ENCODE measurements around the gene ATP1A4.
"Not testable (repeated sequence)": the region's sequence is repeated elsewhere in the genome, so short reads cannot be mapped to it uniquely, and the experiment has no call there.

The ATP1A4 gene

DNA sequence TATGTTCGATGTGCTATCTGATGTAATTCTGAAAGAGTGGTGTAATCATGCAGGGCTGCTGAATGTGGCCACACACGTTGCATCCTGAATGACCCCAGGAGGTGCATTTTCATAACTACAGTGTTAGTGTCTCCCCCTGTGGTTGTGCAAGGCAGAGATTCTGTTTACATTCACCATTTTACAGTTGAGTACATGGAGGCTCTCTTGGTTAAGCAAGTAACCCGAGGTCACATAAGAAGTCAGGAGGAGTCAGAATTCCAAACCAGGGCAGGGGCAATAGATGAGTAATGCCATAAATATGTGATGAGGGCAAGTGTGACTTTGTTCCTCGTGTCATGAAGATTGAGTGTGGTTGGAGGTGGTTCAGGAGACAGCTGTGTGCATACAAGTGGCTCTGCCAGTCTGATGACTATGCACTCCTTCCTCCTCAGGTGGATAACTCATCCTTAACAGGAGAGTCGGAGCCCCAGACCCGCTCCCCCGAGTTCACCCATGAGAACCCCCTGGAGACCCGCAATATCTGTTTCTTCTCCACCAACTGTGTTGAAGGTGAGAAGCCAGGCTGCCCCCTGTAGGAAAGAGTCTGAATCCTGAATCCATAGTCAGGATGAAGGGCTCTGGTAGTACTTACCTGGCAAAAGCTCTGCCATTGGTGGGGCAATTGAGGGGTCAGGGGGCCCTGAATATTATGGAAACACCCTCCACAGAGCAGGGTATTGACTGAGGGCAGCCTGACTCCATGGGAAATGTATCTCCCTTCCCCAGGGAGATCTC lies 26.5 kb upstream of the ATP1A4 start:
- no peak for DNase-seq

DNA sequence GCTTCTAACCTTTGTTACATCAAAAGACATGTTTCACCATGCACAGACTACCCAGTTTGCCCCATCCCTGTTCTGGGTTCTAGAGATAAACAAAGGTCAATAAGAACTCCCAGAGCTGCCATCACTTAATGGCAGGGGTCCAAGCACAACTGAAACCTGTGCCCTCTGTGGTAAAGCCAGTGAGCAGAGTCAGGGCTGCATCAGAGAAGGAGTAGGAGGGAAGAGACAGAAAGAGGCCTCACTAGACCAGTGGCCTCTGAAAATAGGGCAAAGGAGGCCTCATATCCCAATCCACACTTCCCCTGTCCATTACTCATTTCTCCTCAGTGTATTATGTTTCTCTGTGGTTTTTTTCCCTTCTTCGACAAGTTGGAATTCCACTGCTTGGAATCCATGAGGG lies 25.7 kb upstream of the ATP1A4 start:
- DNase-seq, result no peak

DNA sequence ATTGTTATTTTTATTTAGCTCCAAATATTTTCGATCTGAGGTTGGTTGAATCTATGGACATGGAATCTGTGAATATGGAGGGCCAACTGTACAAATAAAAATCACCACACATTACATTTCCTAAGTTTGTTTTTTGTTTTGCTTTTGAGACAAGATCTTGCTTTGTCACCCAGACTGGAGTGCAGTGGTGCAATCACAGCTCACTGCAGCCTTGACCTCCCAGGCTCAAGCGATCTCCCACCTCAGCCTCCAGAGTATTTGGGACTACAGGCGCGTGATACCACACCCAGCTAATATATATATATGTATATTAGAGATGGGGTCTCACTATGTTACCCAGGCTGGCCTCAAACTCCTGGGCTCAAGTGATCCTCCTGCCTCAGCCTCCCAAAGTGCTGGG lies 25.1 kb upstream of the ATP1A4 start:
- not testable (repeated sequence) for DNase-seq

DNA sequence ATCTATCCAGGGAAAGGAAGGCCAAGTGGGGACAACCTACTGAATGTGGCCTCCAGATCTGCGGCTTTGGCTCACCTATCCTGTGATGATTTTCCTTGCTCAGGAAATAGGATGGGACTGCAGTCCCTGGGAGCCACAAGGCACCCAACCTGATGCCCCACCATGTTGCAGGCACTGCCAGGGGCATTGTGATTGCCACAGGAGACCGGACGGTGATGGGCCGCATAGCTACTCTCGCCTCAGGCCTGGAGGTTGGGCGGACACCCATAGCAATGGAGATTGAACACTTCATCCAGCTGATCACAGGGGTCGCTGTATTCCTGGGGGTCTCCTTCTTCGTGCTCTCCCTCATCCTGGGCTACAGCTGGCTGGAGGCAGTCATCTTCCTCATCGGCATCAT lies 24.0 kb upstream of the ATP1A4 start:
- DNase-seq, result no peak

DNA sequence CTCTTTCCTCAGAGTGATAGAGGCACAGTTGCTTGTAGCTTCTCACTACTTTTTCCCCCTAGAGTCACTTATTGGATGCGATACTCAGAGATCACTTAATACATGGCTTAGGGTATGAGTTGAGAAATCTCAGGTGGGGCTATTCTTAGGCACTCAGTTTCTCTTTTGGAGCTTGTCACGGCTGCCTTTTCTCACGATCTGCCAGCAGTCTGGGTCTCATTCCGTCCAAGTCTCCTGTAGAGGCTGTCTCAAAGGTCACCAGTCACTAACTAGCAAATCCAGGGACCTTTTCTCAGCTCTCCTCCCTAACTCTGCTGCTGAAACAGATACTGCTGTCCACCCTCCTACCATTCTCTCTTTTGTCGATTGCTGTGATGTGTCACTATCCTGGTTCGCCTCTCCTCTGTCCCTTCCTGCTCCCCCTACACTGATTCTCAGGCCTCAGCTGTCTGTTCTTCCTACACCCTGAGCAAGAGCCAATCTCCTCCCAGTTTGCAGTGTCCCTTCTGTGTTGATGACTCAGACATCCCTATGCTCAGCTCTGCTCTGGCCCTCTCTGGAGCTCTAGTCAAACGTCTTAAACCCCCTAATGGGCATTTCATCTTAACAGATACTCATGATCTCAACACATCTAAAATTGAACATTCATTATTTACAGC lies 23.4 kb upstream of the ATP1A4 start:
- DNase-seq, result no peak

DNA sequence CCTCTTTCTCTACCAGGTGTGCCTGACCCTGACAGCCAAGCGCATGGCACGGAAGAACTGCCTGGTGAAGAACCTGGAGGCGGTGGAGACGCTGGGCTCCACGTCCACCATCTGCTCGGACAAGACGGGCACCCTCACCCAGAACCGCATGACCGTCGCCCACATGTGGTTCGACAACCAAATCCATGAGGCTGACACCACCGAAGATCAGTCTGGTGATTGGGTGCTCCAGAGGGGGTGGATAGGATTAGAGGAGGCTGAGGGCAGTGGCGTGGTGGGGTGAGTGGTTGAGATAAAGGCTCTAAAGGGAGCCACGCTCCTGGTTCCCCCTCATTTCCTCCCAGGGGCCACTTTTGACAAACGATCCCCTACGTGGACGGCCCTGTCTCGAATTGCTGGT lies 22.8 kb upstream of the ATP1A4 start:
- no peak for DNase-seq

DNA sequence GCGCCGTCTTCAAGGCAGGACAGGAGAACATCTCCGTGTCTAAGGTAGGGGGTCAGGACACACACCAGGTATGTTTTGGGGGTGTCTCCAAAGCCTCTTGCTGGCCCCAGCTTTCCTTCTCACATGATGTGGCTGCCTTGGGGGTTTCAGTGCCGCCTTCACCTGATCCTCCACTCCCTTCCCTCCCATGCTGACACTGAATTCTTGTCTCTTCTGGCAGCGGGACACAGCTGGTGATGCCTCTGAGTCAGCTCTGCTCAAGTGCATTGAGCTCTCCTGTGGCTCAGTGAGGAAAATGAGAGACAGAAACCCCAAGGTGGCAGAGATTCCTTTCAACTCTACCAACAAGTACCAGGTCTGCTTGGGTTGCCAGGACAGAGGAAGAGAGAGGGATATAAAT lies 22.4 kb upstream of the ATP1A4 start:
- no peak for DNase-seq

DNA sequence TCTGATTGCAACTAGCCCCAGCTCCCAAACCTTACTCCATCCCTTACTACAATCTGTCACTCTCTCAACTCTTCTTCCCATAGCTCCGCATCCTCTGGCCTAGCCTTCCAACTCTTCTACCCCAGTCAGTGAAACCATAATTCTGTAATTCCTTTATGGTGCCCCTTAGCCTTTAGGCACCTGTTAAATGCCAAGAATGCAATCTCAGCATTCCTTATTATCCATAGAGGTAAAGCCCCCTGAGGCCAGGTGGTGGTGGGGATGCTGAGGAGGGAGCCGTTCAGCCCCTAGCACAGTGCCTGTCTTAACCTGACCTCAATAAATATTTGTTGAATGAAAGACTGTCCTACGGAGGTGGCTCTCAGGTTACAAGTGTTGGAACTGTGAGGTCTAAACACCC lies 21.8 kb upstream of the ATP1A4 start:
- no peak for DNase-seq

DNA sequence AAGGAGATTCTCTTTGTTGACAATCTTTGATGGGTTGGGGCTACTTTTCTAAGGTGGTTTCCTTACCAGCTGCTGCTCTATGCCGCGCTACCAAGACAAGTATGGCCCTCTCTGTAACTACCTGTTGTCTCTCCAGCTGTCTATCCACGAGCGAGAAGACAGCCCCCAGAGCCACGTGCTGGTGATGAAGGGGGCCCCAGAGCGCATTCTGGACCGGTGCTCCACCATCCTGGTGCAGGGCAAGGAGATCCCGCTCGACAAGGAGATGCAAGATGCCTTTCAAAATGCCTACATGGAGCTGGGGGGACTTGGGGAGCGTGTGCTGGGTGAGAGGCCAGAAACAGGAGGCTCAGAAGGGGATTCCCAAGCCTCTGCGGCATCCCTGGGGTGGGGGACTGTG lies 21.4 kb upstream of the ATP1A4 start:
- DNase-seq, result no peak

DNA sequence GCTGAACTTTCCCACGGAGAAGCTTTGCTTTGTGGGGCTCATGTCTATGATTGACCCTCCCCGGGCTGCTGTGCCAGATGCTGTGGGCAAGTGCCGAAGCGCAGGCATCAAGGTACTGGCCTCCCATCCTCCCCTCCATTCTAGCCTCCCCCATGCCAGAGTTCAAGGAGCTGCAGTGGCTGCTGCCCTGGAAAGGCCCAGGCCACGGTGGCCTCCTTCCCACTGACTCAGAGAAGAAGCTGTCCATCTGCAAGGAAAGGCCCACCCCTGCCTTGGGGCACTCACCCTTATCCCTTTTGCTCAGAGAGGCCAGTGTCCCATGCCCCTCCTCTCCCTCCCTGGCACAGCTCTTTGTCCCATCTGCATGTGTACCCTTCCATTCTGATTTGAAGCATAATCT lies 20.9 kb upstream of the ATP1A4 start:
- DNase-seq, result no peak

DNA sequence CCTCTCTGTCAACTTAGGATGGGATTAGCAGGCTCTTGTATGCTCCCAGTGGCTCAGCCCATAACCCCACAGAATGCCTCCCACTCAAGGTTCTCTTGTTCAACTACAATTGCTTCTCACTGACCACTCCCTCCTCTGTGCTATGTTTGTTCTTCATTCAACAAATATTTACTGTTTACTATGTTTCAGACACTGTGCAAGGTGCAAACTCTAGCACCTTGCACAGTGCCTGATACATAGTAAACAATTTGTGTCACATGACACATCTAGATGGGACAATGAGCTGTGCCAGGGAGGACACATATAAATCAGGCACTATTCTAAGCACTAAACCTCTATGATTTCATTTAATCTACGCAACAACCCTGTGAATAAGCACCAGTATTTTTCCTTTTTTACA lies 20.5 kb upstream of the ATP1A4 start:
- no peak for DNase-seq

DNA sequence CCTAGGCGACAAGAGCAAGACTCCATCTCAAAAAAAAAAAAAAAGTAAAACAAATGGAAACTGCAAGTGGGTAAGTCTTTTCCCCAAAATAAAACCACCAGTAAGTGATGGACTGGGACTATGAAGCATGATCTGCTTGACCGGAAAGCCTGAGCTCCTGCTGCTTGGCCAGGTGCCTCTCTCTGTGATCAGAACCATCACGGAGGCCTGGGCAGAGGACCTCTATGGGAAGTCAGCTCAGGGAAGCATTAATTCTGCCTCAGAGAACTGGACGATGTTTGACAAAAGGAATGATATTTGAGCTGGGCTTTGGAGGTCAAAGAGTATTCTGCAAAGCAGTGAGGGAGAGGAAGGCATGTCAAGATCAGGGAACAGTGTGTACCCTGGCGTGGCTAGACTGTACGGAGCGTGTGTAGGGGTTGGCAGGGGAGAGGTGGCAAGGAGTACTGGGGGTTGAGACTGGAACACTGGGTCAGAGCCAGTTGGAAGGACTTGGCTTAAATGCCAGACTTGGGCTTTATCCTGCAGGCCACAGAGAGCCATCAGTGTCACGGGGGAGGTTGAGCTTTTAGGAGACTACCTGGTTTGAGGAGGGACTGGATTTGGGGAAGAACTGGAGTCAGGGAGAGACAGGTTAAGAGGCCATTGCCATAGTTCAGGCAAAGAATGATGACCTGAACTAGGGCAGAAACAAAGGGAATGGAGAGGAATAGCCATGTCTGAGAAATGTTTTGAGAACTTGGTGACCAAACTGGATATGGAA lies 19.4 kb upstream of the ATP1A4 start:
- DNase-seq, result no peak

DNA sequence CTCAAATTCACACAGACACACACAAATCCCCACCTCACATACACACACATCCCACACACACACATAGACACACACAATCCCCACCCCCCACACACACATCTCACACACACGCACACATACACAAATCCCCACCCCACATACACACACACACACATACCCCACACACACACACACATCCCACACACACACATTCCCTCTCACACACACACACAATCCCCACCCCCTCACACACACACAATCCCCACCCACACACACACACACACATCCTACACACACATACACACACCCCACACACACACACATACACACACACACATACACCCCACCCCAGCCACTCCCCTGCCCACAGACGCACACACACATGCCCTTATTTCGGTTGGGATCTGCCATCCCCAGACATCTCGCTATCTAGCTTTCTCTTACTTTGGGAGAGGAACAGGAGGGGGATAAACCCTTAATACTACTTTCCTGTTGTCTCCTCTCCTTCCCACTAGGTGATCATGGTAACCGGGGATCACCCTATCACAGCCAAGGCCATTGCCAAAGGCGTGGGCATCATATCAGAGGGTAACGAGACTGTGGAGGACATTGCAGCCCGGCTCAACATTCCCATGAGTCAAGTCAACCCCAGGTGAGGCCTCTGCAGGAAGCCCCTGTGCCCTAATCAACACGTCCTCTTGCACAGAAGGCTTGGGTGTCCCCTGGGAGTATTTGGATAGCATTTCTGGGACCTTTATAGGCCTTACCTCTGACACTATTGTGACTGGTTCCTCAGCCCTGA lies 17.2 kb upstream of the ATP1A4 start:
- no peak for DNase-seq

DNA sequence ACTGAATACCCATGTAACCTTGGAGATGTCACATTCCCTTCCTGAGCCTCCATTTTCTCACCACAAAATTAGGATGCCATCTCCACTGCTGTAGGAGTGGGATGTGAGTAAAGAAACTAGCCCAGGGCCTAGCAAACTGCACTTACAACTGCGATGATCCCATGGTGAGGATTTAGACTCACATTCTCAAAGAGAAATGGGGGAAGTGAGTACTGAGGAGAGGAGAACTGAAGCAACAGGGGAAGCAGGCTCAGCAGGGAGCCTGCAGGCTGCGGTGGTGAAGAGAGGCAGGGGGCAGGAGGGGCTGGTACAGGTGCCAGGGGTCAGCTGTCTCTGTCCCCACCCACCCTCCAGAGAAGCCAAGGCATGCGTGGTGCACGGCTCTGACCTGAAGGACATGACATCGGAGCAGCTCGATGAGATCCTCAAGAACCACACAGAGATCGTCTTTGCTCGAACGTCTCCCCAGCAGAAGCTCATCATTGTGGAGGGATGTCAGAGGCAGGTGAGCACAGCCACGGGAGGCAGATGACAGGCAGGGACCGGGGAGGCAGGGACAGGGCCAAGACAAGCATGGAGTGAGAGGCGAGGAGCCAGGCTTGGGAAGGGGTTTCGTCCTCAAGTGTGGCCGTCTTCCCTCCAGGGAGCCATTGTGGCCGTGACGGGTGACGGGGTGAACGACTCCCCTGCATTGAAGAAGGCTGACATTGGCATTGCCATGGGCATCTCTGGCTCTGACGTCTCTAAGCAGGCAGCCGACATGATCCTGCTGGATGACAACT lies 16.4 kb upstream of the ATP1A4 start:
- DNase-seq, result no peak

DNA sequence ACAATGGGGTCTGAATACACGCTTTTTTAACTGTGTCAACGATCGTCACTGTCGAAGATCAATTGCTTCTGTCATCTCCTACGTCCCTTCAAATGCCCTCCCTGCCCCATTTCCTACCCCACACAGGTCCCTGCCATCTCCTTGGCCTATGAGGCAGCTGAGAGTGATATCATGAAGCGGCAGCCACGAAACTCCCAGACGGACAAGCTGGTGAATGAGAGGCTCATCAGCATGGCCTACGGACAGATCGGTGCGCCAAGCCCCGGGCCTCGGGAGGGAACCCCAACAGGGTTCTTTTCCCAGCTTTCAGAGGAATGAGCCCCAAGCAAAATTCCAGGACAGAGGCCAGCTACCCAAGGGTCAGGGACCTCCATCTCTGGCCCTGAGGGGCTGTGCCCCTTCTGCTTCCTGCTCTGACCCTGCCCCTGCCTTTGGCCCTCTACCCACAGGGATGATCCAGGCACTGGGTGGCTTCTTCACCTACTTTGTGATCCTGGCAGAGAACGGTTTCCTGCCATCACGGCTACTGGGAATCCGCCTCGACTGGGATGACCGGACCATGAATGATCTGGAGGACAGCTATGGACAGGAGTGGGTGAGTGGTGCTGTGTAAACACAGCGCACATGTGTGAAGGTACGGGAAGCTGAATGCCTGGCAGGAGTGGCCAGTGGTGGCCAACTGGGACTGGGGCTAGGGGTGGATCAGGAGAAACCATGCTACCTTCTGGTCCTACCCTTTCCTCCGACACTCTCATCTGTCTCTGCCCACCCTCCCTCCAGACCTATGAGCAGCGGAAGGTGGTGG lies 15.1 kb upstream of the ATP1A4 start:
- no peak for DNase-seq

DNA sequence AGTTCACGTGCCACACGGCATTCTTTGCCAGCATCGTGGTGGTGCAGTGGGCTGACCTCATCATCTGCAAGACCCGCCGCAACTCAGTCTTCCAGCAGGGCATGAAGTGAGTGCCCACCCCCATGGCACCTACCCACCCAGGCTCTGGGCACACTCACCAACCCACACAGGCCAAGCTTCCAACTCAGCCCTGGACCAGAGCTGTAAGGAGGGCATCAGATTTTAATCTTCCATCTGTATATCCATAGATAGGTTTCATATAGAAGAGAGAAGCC lies 14.5 kb upstream of the ATP1A4 start:
- no peak for DNase-seq

DNA sequence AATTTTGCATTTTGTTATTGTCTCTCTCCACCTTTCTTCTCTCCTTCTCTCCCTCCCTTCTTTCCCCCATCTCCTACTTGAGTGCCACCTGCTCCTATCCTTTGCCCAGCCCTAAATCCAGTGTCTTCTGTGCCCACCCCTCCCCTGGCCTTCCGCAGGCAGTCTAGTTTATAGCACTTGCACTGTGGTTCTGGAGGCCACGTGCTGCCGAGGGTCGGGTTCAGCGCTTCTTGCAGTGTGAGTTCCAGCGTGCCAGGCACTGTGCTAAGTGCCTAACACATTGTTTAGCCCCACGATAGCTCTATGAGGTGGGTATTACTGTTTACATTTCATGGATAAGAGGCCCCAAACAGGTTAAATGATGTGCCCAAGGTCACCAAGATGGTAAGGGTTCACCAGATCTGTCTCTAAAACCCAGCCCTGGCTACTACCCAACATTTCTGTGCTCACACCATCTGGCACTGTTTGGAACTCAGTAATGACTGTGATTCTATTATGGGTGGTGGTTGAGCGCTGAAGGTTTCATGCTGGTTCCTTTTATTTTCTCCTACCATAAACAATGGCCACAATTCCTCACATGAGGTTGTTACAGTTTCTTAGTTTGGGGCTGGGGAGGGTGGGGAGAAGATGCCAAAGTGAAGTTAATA lies 14.1 kb upstream of the ATP1A4 start:
- DNase-seq, result no peak

DNA sequence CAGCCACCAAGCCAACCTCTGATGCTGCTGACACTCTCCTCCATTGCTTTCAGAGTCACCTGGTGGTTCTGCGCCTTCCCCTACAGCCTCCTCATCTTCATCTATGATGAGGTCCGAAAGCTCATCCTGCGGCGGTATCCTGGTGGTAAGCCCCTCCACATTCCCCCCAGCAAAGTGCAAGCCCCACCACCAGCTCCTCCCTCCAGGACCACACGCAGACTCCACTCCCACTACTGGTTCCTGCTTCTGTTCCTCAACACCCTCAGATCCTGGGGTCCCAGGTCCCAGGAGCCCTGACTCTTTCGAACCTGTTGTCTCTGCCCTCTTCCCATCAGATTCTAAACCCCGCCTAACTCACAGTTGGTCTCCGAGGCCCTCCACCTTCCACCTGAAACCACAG lies 11.6 kb upstream of the ATP1A4 start:
- DNase-seq, result no peak

DNA sequence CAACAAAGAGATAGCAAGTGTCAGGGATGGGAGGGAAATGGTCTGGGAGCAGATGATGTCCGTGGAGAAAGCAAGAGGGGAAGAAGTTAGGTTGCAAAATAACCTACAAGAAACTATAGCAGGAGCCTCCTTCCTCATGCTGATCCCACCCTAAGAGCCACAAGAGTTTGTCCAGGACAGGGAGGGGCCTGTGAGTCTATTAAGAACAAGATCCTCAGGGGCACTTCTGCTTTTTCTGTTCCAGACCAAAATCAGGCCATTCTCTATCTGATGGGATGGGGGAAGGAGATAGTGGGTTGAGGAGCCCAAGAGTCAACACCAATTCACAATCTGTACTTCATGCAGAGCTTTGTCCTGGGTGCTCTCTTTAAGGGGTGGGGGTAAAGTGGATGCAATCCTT lies 7.7 kb upstream of the ATP1A4 start:
- no peak for DNase-seq

DNA sequence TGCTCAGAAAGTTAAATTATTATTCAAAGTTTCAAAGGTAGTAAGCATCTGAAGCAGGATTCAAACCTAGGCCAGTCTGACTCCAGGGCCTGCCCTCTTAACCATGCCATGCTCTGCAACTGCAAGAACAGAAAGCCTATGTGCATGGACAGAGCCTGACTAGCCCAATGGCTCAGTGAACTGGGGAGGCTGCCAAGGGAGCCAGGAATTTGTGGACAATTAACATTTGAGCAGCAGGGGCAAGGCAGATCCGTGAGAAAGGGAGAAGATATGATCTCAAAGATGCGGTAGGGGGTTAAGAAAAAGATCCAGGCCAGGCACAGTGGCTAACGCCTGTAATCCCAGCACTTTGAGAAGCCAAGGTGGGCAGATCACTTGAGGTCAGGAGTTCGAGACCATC lies 6.5 kb upstream of the ATP1A4 start:
- no peak for DNase-seq

DNA sequence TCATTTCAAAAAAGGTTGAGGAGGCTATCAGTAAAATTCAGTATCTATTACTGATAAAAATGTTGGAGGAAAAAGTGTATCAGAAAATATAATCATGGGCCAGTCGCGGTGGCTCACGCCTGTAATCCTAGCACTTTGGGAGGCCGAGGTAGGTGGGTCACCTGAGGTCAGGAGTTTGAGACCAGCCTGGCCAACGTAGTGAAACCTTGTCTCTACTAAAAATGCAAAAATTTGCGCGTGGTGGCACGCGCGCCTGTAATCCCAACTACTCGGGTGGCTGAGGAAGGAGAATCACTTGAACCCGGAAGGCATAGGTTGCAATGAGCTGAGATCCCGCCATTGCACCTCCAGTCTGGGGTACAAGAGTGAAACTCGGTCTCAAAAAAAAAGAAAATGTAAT lies 5.3 kb upstream of the ATP1A4 start:
- DNase-seq, result no peak

All from activated CD4-positive, alpha-beta T cell treated with anti-CD3 and anti-CD28 coated beads, Interleukin-10, Interleukin-2, amounts not matched to agents 100 ng/mL and 50 ng/mL, durations not matched to agents 16 hours and 8 hours (primary cell).